Measurements from ENCODE around the gene SLC9C1.
"Not testable (repeated sequence)": the region's sequence is repeated elsewhere in the genome, so short reads cannot be mapped to it uniquely, and the experiment has no call there.

Gene SLC9C1

GRCh38 chr3:112185423-112186035 is 108.5 kb downstream of the SLC9C1 start:
- not testable (repeated sequence) for DNase-seq

GRCh38 chr3:112175646-112176045 is 118.4 kb downstream of the SLC9C1 start:
- DNase-seq, result no peak

GRCh38 chr3:112175037-112175436 is 119.0 kb downstream of the SLC9C1 start:
- no peak for DNase-seq

GRCh38 chr3:112171144-112171543 is 122.9 kb downstream of the SLC9C1 start:
- no peak for DNase-seq

DNA sequence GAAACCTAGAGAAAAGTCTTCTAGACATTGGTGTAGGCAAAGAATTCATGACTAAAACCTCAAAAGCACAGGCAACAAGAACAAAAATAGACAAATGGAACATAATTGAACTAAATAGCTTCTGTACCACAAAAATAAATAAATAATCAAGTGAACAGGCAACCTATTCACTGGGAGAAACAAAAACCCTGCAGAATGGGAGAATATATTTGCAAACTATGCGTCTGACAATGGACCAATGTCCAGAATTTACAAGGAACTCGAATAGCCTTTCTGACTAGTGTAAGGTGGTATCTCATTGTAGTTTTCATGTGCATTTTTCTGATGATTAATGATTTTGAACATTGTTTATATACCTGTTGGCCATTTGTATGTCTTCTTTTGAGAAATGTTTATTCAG is 124.0 kb downstream of the SLC9C1 start:
- DNase-seq, result no peak

- DNase-seq, result no peak
Measured at GRCh38 chr3:112167758-112168157, 126.3 kb downstream of the SLC9C1 start.

- no peak for DNase-seq
Measured at GRCh38 chr3:112149136-112149535, 144.9 kb downstream of the SLC9C1 start.

DNA sequence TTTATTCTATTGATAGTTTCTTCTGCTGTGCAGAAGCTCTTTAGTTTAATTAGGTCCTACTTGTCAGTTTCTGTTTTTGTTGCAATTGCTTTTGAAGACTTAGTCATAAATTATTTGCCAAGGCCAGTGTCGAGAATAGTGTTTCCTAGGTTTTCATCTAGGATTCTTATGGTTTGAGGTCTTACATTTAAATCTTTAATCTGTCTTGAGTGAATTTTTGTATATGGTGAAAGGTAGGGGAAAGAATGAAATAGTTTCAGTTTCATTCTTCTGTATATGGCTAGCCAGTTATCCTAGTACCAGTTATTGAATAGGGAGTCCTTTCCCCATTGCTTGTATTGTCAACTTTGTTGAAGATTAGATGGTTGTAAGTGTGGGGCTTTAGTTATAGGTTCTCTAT is 150.3 kb downstream of the SLC9C1 start:
- no peak for DNase-seq

- no peak for DNase-seq
Measured at GRCh38 chr3:112143251-112143650, 150.8 kb downstream of the SLC9C1 start.

- DNase-seq, result no peak
Measured at GRCh38 chr3:112141293-112141692, 152.7 kb downstream of the SLC9C1 start.

DNA sequence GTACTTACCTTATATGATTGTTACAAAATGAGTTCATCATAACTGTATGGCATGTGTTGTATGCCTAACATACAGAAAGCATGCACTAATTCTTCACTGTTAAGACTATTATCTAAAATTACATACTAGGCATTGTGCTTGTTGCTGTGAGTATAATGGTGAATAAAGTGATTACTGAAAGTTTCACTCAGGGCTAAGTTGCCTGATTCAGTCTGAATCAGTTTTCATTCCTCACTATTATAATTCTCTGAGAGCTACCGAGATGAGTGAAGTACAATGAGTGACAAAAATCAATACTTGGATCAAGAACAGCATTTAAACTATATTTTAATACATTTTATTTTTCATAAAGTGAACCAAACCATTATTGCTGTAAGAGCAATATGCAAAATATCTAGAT is 153.4 kb downstream of the SLC9C1 start:
- DNase-seq, result no peak

- no peak for DNase-seq
Measured at GRCh38 chr3:112138219-112138969, 155.6 kb downstream of the SLC9C1 start.

- no peak for DNase-seq
Measured at GRCh38 chr3:112137781-112138180, 156.2 kb downstream of the SLC9C1 start.

GRCh38 chr3:112136959-112137693 is 156.9 kb downstream of the SLC9C1 start:
- peak; percentile 42 for DNase-seq

- DNase-seq, result no peak
Measured at GRCh38 chr3:112136046-112136445, 158.0 kb downstream of the SLC9C1 start.

DNA sequence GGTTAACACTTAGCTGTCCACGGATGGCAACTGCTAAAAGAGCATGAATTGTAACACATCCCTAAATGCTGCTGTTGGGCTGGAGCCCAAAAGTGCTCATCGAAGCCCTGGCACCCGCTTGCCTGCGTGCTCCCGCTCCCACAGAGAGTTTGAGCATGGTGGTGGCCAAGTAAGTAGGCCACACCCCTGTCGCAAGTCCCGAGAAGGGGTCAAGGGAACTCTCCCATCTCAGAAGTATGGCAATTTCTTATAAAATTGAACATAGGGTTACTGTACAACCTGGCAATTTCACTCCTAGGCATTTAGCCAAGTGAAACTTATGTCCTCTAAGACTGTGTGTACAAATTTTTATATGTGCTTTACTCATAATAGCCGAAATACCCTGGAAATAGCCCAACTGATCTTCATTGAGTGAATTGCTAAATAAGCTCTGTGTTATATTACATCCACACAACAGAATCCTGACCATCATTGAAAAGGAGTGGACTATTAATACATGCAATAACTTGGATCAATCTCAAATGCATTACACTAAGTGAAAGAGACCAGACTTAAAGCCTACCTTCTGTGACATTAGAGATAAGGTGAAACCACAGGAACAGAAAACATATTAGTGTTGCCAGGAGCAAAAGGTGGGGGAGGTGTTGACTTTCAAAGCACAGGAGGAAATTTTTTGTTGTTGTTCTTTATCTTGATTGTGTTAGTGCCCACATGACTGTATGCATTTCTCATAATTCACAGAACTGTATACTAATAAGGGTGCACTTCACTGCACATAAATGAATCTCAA is 159.5 kb downstream of the SLC9C1 start:
- no peak for DNase-seq

DNA sequence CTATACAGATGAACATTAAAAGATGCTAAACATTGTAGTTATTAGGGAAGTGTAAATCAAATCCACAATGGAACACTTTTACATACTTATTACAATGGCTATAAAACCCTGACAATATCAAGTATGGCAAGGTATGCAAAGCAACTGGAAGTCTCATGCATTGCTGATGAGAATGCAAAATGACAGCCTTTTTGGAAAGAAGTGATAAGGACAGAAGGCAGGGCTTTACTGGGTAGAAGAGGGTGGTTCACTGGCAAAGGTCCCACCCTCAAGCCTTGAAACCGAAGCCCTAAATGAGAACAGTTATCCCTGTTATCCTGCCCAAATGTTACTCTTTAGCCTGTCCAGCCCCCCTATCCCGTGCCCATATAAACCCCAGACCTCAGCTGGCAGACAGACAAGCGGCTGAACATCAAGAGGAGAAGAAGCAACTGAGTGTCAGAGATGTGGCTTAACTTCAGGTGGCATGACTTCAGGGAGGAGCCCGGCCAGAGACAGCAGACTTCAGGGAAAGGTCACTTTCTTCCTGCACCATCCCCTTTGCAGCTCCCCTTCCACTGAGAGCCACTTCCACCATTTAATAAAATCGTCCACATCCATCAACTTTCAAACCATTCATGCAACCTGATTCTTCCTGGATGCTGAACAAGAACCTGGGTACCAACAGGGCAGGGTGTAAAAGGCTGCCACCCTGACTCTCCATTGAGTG is 160.2 kb downstream of the SLC9C1 start:
- DNase-seq, result no peak

- peak; percentile 71 for DNase-seq
Measured at GRCh38 chr3:112132975-112133448, 161.0 kb downstream of the SLC9C1 start, which contains the start of gene GCSAM. TSS of gene GCSAM (minus strand) at chr3:112133248. CDS start at chr3:112133120, 128 bp downstream.

DNA sequence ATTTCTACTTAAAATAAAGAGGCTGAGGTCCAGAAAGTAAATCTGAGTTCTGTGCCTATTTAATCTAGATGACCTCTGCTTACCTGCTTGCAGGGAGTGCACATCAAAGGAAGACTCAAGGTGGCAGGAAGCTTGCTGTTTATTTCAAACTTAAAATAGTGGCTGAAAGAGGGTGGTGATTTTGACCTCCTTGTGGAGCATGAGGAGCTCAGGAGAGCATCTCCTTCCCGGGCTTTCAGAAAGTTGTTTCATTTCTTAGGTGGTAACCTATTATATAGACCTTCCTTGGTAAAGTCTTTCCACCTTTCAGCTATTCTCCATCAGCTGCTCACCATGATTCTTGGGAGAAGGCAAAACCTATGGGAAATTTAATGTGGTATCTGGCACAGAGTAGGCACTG is 161.5 kb downstream of the SLC9C1 start:
- DNase-seq, result no peak

DNA sequence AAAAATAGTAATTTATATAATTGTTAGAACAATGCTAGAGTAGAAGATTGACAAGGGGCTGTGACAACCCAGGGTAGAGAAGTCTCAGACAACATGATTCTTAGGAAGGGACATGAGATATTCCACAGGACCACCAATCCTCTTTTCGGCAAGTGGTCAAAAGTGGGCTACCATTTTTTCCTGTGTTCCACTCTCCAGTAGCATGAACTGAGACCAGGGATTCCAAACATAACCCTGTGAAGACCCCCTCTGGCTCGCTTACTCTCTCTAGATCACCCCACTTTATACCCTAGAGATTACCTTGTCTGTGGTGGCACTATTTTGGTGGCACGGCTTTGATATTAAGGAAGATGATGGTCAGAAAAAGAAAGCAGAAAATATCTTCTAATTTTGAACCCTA is 161.9 kb downstream of the SLC9C1 start:
- DNase-seq, result no peak

DNA sequence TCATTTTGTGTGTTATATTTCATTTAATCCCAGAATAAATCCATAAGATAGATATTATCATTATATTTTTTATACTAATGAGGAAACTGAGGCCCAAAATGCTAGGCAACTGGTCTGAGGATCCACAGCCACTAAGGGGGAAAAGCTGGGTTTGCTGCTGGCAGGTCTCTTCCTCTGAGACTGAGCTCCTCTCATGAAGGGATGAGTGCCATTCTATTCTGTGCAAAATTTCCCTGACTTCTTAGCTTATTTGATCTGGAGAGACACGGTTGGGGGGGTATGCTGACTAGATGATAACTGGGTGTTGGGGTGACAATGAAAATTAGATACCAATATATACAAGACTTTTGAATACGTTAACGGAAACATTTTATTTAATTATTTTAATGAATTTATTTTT is 162.9 kb downstream of the SLC9C1 start:
- no peak for DNase-seq

DNA sequence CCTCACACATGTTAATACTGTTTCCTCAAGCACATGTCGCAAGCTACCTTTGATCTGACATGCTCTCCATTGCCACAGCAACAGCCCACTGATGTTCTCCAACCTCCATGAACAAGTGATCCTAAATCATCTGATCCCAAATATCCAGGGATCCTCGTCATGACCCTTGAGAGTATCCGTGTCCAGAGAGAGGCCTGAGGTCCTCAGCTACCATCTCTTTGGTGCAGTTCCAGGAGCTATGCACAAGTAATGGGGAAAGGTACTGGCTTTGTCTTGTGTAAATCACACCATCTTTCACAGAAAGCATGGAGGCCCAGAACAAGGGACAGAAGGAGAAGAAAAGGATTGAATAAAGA is 163.4 kb downstream of the SLC9C1 start:
- no peak for DNase-seq
